ENCODE measurements around the gene OMP. TPM values are rescaled to one million over a fixed set of nuclear protein-coding genes. Genes with fewer than 3 reads are reported as not detected.

Gene OMP
- total RNA-seq, 1 donor = not detected

GRCh38 chr11:77081976-77082836 lies 20.4 kb upstream of the OMP start:
- H3K4me3 ChIP-seq (ENCODE audit: low read depth, low read length) = no peak overlapping the region
- no peak for DNase-seq (ENCODE audit: low read depth)
- no peak for TF ChIP-seq CTCF (IDR thresholded peaks at IDR 0.05; ENCODE audit: insufficient read depth, low read depth, low read length)

- DNase-seq (ENCODE audit: low read depth) = peak; percentile 49
- no peak overlapping the region for H3K4me3 ChIP-seq (ENCODE audit: low read depth, low read length)
- no peak for TF ChIP-seq CTCF (IDR thresholded peaks at IDR 0.05; ENCODE audit: insufficient read depth, low read depth, low read length)
These were observed 19.6 kb upstream of the OMP start for GRCh38 chr11:77082838-77083565.

GRCh38 chr11:77083566-77084245 lies 18.9 kb upstream of the OMP start:
- no peak overlapping the region for H3K4me3 ChIP-seq (ENCODE audit: low read depth, low read length)
- no peak for TF ChIP-seq CTCF (IDR thresholded peaks at IDR 0.05; ENCODE audit: insufficient read depth, low read depth, low read length)
- DNase-seq (ENCODE audit: low read depth) = no peak

- no peak for TF ChIP-seq CTCF (IDR thresholded peaks at IDR 0.05; ENCODE audit: insufficient read depth, low read depth, low read length)
- no peak for DNase-seq (ENCODE audit: low read depth)
- H3K4me3 ChIP-seq (ENCODE audit: low read depth, low read length) = no peak overlapping the region
These were observed 18.0 kb upstream of the OMP start for GRCh38 chr11:77084581-77085191.

- DNase-seq (ENCODE audit: low read depth) = no peak
- no peak overlapping the region for H3K4me3 ChIP-seq (ENCODE audit: low read depth, low read length)
- TF ChIP-seq CTCF (IDR thresholded peaks at IDR 0.05; ENCODE audit: insufficient read depth, low read depth, low read length) = no peak
These were observed 17.0 kb upstream of the OMP start for GRCh38 chr11:77085652-77086051.
